ENCODE results near the gene CCSER1.

The CCSER1 gene

GRCh38 chr4:90816754-90817153 lies 689.6 kb downstream of the CCSER1 start:
- Histone ChIP-seq H3K27me3 (ENCODE audit: insufficient read depth, low read length, poor library complexity, severe bottlenecking) (no peaks in the 10 kb centered on the region), H2AFZ (ENCODE audit: low read length) (no peak overlapping the region), H3K4me3 (ENCODE audit: low read length, poor library complexity, severe bottlenecking) (no peak overlapping the region), H3K9ac (ENCODE audit: low read depth, low read length, poor library complexity, severe bottlenecking) (no peak overlapping the region), H4K20me1 (ENCODE audit: insufficient read depth, low read length, poor library complexity, severe bottlenecking) (no peaks in the 10 kb centered on the region), H3F3A (ENCODE audit: low read depth) (no peaks in the 10 kb centered on the region), H3K36me3 (ENCODE audit: insufficient read depth, low read length) (no peaks in the 10 kb centered on the region), H3K9me2 (replicated peaks; ENCODE audit: low read depth, low read length) (no peaks in the 10 kb centered on the region), H3K79me2 (ENCODE audit: insufficient read depth, low read length) (no peaks in the 10 kb centered on the region), H3K4me2 (ENCODE audit: low read depth, low read length, poor library complexity, severe bottlenecking) (no peak overlapping the region), H3K9me3 (ENCODE audit: insufficient read depth, low read depth, low read length) (no peaks in the 10 kb centered on the region), H3K4me1 (ENCODE audit: insufficient read depth, low read length, poor library complexity, severe bottlenecking) (no peaks in the 10 kb centered on the region)
- no peak for TF ChIP-seq CTCF (conservative IDR thresholded peaks at IDR 0.05; ENCODE audit: low read length)
- TF ChIP-seq EZH2phosphoT487 (IDR thresholded peaks at IDR 0.05; ENCODE audit: borderline replicate concordance), result no peak

GRCh38 chr4:90824266-90825150 lies 697.3 kb downstream of the CCSER1 start:
- no peaks in the 10 kb centered on the region for H3K9me3 ChIP-seq (ENCODE audit: insufficient read depth, low read depth, low read length)
- no peaks in the 10 kb centered on the region for H3K79me2 ChIP-seq (ENCODE audit: insufficient read depth, low read length)
- no peak overlapping the region for H3K4me2 ChIP-seq (ENCODE audit: low read depth, low read length, poor library complexity, severe bottlenecking)
- H3K4me3 ChIP-seq (ENCODE audit: low read length, poor library complexity, severe bottlenecking), result no peak overlapping the region
- H3F3A ChIP-seq (ENCODE audit: low read depth), result no peaks in the 10 kb centered on the region
- H3K36me3 ChIP-seq (ENCODE audit: insufficient read depth, low read length), result no peaks in the 10 kb centered on the region
- H4K20me1 ChIP-seq (ENCODE audit: insufficient read depth, low read length, poor library complexity, severe bottlenecking), result no peaks in the 10 kb centered on the region
- no peak overlapping the region for H3K9ac ChIP-seq (ENCODE audit: low read depth, low read length, poor library complexity, severe bottlenecking)
- H2AFZ ChIP-seq (ENCODE audit: low read length), result no peak overlapping the region
- no peaks in the 10 kb centered on the region for H3K9me2 ChIP-seq (replicated peaks; ENCODE audit: low read depth, low read length)
- no peaks in the 10 kb centered on the region for H3K27me3 ChIP-seq (ENCODE audit: insufficient read depth, low read length, poor library complexity, severe bottlenecking)
- TF ChIP-seq CTCF (conservative IDR thresholded peaks at IDR 0.05; ENCODE audit: low read length), result no peak
- TF ChIP-seq EZH2phosphoT487 (IDR thresholded peaks at IDR 0.05; ENCODE audit: borderline replicate concordance), result no peak
- no peaks in the 10 kb centered on the region for H3K4me1 ChIP-seq (ENCODE audit: insufficient read depth, low read length, poor library complexity, severe bottlenecking)

- Histone ChIP-seq H3F3A (ENCODE audit: low read depth) (no peaks in the 10 kb centered on the region), H2AFZ (ENCODE audit: low read length) (no peak overlapping the region), H3K9me2 (replicated peaks; ENCODE audit: low read depth, low read length) (no peaks in the 10 kb centered on the region), H3K27me3 (ENCODE audit: insufficient read depth, low read length, poor library complexity, severe bottlenecking) (no peaks in the 10 kb centered on the region), H3K4me1 (ENCODE audit: insufficient read depth, low read length, poor library complexity, severe bottlenecking) (no peaks in the 10 kb centered on the region), H3K36me3 (ENCODE audit: insufficient read depth, low read length) (no peaks in the 10 kb centered on the region), H4K20me1 (ENCODE audit: insufficient read depth, low read length, poor library complexity, severe bottlenecking) (no peaks in the 10 kb centered on the region), H3K79me2 (ENCODE audit: insufficient read depth, low read length) (no peaks in the 10 kb centered on the region), H3K9me3 (ENCODE audit: insufficient read depth, low read depth, low read length) (no peaks in the 10 kb centered on the region), H3K4me3 (ENCODE audit: low read length, poor library complexity, severe bottlenecking) (no peak overlapping the region), H3K9ac (ENCODE audit: low read depth, low read length, poor library complexity, severe bottlenecking) (no peak overlapping the region), H3K4me2 (ENCODE audit: low read depth, low read length, poor library complexity, severe bottlenecking) (no peak overlapping the region)
- no peak for TF ChIP-seq EZH2phosphoT487 (IDR thresholded peaks at IDR 0.05; ENCODE audit: borderline replicate concordance)
- TF ChIP-seq CTCF (conservative IDR thresholded peaks at IDR 0.05; ENCODE audit: low read length), result no peak
These were observed 698.7 kb downstream of the CCSER1 start for GRCh38 chr4:90825849-90826248.

Data from Loucy (cell line).